ENCODE data around the gene GIPC2.

- TF ChIP-seq POLR2A (IDR thresholded peaks at IDR 0.05; ENCODE audit: low read length) (no peak), GATA1 (IDR thresholded peaks at IDR 0.05; ENCODE audit: low read depth, low read length) (no peak)
Observed at GRCh38 chr1:78007677-78008341, 38.0 kb upstream of the GIPC2 start.
